PC-3 (cell line): ENCODE measurements around the gene MAML2. TPM values are rescaled to one million over a fixed set of nuclear protein-coding genes. Genes with fewer than 3 reads are reported as not detected.

ENCODE experiments used
- ATAC-seq: fragments of 200-7000 bp; cut with Tn5 transposase; 2 replicates; pipeline ENCODE4 v1.9.1; 2020; ENCODE audit warnings: mild to moderate bottlenecking, moderate library complexity
- BruUV-seq: library from RNA; stranded (reverse); fragments of 400-500 nt; replicated peaks from 2 replicates; lab custom pipeline; 2021; lab: Mats Ljungman, UMichigan
- CTCF ChIA-PET: fragments of 300-600 bp; sonication (Branson Sonifier 250); formaldehyde crosslinking; loops from one replicate; lab custom pipeline; 2022; ENCODE audit warnings: antibody characterized with exemption; lab: Charles Lee
- POLR2A ChIA-PET: fragments of 300-600 bp; sonication (Branson Sonifier 250); formaldehyde crosslinking; loops from one replicate; lab custom pipeline; 2022; ENCODE audit warnings: antibody characterized with exemption; ENCODE audit not compliant: unreplicated experiment; lab: Charles Lee
- DNase-seq: peaks from one replicate; pipeline ENCODE4 v3.0.0-alpha.2; 2015
- H2AFZ ChIP-seq: fragments of 300-600 bp; sonication (generic); 2 replicates; pipeline ENCODE4 v1.6.0; 2016; ENCODE audit warnings: antibody characterized with exemption, low read length
- H3F3A ChIP-seq: fragments of 300-600 bp; sonication (generic); one replicate; pipeline ENCODE4 v1.6.0; 2017; ENCODE audit warnings: antibody characterized with exemption, low read length, control low read depth, mild to moderate bottlenecking; ENCODE audit not compliant: unreplicated experiment
- H3K27ac ChIP-seq: fragments of 300-600 bp; sonication (generic); 2 replicates; pipeline ENCODE4 v1.5.1; 2016; ENCODE audit warnings: mild to moderate bottlenecking, low read length
- H3K27me3 ChIP-seq: fragments of 300-600 bp; sonication (generic); 2 replicates; pipeline ENCODE4 v1.6.1; 2016; ENCODE audit warnings: low read length, mixed read lengths
- H3K36me3 ChIP-seq: fragments of 300-600 bp; sonication (generic); 2 replicates; pipeline ENCODE4 v1.6.1; 2016; ENCODE audit warnings: low read depth, mixed run types, low read length, mixed read lengths
- H3K4me1 ChIP-seq: fragments of 300-600 bp; sonication (generic); 2 replicates; pipeline ENCODE4 v1.5.1; 2016; ENCODE audit warnings: low read length; ENCODE audit not compliant: insufficient read depth
- H3K4me2 ChIP-seq: fragments of 300-600 bp; sonication (generic); 2 replicates; pipeline ENCODE4 v1.6.0; 2016; ENCODE audit warnings: low read length
- H3K4me3 ChIP-seq: fragments of 300-600 bp; sonication (generic); 2 replicates; pipeline ENCODE4 v1.5.1; 2016; ENCODE audit warnings: mild to moderate bottlenecking, low read length, mixed read lengths
- H3K79me2 ChIP-seq: fragments of 300-600 bp; sonication (generic); 2 replicates; pipeline ENCODE4 v1.6.1; 2017; ENCODE audit warnings: low read length, mixed read lengths
- H3K9ac ChIP-seq: fragments of 300-600 bp; sonication (generic); 2 replicates; pipeline ENCODE4 v1.6.0; 2016; ENCODE audit warnings: mild to moderate bottlenecking, low read length
- H3K9me2 ChIP-seq: fragments of 300-600 bp; sonication (generic); replicated peaks from 2 replicates; pipeline ENCODE4 v1.6.1; 2016; ENCODE audit warnings: mixed run types, low read length, mixed read lengths
- H3K9me3 ChIP-seq: fragments of 300-600 bp; sonication (generic); 2 replicates; pipeline ENCODE4 v1.6.1; 2016; ENCODE audit warnings: low read length, mixed read lengths
- H4K20me1 ChIP-seq: fragments of 300-600 bp; sonication (generic); 2 replicates; pipeline ENCODE4 v1.6.1; 2016; ENCODE audit warnings: low read length, mixed read lengths
- EZH2 ChIP-seq: fragments of 300-600 bp; sonication (generic); IDR thresholded peaks from one replicate; pipeline ENCODE4 v1.6.1; 2017; ENCODE audit warnings: antibody characterized with exemption, mild to moderate bottlenecking, low read length; ENCODE audit not compliant: unreplicated experiment
- EZH2phosphoT487 ChIP-seq: fragments of 300-600 bp; sonication (generic); IDR thresholded peaks from 2 replicates; pipeline ENCODE4 v1.6.1; 2018; ENCODE audit warnings: mild to moderate bottlenecking, antibody characterized with exemption, low read length, borderline replicate concordance
- intact Hi-C: fragments of 100-400 bp; cut with micrococcal nuclease; formaldehyde crosslinking; loops from 2 replicates; pipeline ENCODE4 v1.9.0; 2023
- total RNA-seq: library from RNA; depleted of rRNA; stranded (reverse); fragments of >200 nt; gene quantifications from 2 replicates; pipeline ENCODE4 v1.2.3, GENCODE V29; 2014
- TF ChIP-seq, protein P1 (sequence below): fragments of 300-600 bp; sonication (generic); conservative IDR thresholded peaks from 2 replicates; pipeline ENCODE4 v1.5.1; 2017; ENCODE audit warnings: antibody characterized with exemption, low read depth, mild to moderate bottlenecking, low read length

MAML2 gene
- total RNA-seq, 1 experiment from 2014 or later, result 10.9 TPM

DNA sequence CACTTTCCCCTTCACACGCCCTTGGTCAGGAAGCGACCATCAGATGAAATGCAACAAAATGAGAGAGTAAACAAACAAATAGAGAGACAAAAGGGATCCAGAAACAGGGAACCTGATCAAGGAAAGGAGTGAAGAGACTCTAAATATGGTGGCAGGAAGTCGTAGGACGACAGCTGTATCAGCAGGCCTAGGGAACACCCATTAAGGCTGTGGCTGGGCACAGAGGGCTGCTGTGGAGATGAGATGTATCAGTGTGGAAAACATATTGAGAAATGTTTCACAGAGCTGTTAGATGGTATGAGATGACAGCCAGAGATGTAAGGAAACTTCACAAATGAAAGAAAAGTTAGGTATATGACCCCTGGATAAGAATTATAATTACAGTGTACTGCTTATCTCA lies 263.3 kb downstream of the MAML2 start:
- H3K27me3 ChIP-seq, result no peaks in the 10 kb centered on the region
- CTCF ChIA-PET, result no interaction called here
- TF ChIP-seq, protein P1, sequence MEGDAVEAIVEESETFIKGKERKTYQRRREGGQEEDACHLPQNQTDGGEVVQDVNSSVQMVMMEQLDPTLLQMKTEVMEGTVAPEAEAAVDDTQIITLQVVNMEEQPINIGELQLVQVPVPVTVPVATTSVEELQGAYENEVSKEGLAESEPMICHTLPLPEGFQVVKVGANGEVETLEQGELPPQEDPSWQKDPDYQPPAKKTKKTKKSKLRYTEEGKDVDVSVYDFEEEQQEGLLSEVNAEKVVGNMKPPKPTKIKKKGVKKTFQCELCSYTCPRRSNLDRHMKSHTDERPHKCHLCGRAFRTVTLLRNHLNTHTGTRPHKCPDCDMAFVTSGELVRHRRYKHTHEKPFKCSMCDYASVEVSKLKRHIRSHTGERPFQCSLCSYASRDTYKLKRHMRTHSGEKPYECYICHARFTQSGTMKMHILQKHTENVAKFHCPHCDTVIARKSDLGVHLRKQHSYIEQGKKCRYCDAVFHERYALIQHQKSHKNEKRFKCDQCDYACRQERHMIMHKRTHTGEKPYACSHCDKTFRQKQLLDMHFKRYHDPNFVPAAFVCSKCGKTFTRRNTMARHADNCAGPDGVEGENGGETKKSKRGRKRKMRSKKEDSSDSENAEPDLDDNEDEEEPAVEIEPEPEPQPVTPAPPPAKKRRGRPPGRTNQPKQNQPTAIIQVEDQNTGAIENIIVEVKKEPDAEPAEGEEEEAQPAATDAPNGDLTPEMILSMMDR, result no peak
- TF ChIP-seq EZH2 (no peak), EZH2phosphoT487 (no peak)
- no peaks in the 10 kb centered on the region for H3K79me2 ChIP-seq
- no peak overlapping the region for H3K4me2 ChIP-seq
- H3K9ac ChIP-seq, result no peak overlapping the region
- intact Hi-C loops, result no loop called here
- ATAC-seq, result no peak
- H2AFZ ChIP-seq, result no peak overlapping the region
- no peaks in the 10 kb centered on the region for H3K9me3 ChIP-seq
- DNase-seq, result no peak
- H4K20me1 ChIP-seq, result no peaks in the 10 kb centered on the region
- H3K9me2 ChIP-seq, result no peaks in the 10 kb centered on the region
- no peaks in the 10 kb centered on the region for H3K4me1 ChIP-seq
- H3K4me3 ChIP-seq, result no peak overlapping the region
- POLR2A ChIA-PET, result no interaction called here
- no peak overlapping the region for H3K27ac ChIP-seq
- no peaks in the 10 kb centered on the region for H3K36me3 ChIP-seq
- no peaks in the 10 kb centered on the region for H3F3A ChIP-seq
- no TSS peak for BruUV-seq

DNA sequence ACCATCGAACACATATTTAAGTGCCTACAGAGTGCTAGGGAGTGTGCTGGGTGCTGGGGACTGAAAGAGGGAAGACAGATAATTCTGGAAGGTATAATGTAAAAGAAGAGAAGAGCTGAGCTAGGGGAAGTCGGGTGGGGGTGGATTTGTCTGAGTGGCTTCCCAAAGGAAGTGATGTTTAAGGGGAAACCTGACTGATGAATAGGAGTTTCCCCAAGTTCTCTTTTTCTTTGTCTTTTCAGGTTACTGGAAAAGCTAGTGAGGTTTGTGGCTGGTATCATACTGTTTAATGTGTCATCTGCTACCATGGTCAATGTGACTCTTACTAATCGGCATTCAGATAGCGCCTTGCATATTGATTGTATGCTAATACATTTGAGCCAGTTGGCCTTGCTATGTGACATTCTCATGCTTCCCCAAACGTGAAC lies 267.4 kb downstream of the MAML2 start:
- TF ChIP-seq EZH2phosphoT487 (no peak), EZH2 (no peak)
- TF ChIP-seq, protein P1, result no peak
- Histone ChIP-seq H3K4me3 (no peak overlapping the region), H3K4me1 (no peaks in the 10 kb centered on the region), H3K27ac (no peak overlapping the region), H3K9ac (no peak overlapping the region), H3K36me3 (no peaks in the 10 kb centered on the region), H3K9me3 (no peaks in the 10 kb centered on the region), H3K9me2 (no peaks in the 10 kb centered on the region), H3K4me2 (no peak overlapping the region), H3K79me2 (no peaks in the 10 kb centered on the region), H4K20me1 (no peaks in the 10 kb centered on the region), H2AFZ (no peak overlapping the region), H3K27me3 (no peaks in the 10 kb centered on the region), H3F3A (no peaks in the 10 kb centered on the region)
- ChIA-PET POLR2A (interaction anchor here (0.6 kb wide), 1 partner anchor 162 kb away, joined by 3 read pairs; no protein-coding TSS in a partner anchor), CTCF (no interaction called here)
- ATAC-seq (no peak), DNase-seq (no peak)
- intact Hi-C loops, result no loop called here
- no TSS peak for BruUV-seq

DNA sequence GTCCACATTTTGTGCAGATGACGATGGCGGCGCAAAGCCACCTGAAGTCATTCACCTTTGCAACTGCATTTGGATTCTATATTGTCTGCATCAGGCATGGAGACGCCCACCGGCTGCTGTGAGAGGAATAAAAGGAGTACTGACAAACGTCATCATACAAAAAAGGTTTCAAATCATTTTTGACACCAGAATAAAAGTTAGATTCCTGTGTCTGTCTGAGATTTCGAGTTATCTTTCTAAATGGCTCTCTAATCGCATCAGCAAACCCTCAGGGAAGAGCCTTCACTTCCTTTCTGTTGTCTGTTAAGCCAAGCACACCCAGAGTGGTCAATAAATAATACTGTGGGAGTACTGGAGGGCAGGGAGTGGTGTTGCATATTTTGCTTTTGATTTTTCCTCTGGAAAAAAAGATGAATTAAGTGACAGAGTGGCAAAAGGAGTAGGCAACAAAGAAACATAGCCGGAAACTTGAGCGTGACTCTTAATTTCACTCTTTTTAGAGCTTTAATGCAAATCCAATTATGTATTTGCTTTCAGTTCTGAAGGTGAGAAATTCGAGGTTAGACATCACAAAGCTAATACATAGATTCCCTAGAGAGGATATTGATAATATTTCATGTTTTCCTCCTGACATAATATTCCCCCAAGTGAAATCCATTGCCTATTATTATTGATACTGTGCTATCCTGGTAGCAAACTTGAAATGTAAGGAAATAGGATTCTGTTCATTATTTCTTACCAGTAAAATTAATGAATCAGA lies 268.3 kb downstream of the MAML2 start:
- Histone ChIP-seq H3K27ac (no peak overlapping the region), H3K4me3 (no peak overlapping the region), H3K4me2 (no peak overlapping the region), H3K36me3 (no peaks in the 10 kb centered on the region), H3K4me1 (no peaks in the 10 kb centered on the region), H3K79me2 (no peaks in the 10 kb centered on the region), H3K9ac (no peak overlapping the region), H2AFZ (no peak overlapping the region), H4K20me1 (no peaks in the 10 kb centered on the region), H3F3A (no peaks in the 10 kb centered on the region), H3K27me3 (no peaks in the 10 kb centered on the region), H3K9me3 (no peaks in the 10 kb centered on the region), H3K9me2 (no peaks in the 10 kb centered on the region)
- ChIA-PET POLR2A (interaction anchor here (0.6 kb wide), 1 partner anchor 163 kb away, joined by 3 read pairs; no protein-coding TSS in a partner anchor), CTCF (no interaction called here)
- intact Hi-C loops, result no loop called here
- BruUV-seq, result no TSS peak
- no peak for TF ChIP-seq EZH2phosphoT487
- TF ChIP-seq, protein P1, result no peak
- no peak for TF ChIP-seq EZH2
- DNase-seq, result no peak
- no peak for ATAC-seq
